K562 (cell line): ENCODE measurements around the gene SPHK2. TPM values are rescaled to one million over a fixed set of nuclear protein-coding genes. Genes with fewer than 3 reads are reported as not detected.

Experiments
- BCL6 ChIP-seq: fragments of 250-450 bp; sonication (Bioruptor Pico); IDR thresholded peaks from 2 replicates; pipeline ENCODE4 v1.4.0; 2020
- CBFA2T3 ChIP-seq: fragments of 450-650 bp; IDR thresholded peaks from 2 replicates; pipeline ENCODE4 v1.6.1; 2017
- CCAR2 ChIP-seq: fragments of 200-400 bp; formaldehyde crosslinking; IDR thresholded peaks from 2 replicates; pipeline ENCODE4 v1.6.1; 2017; ENCODE audit warnings: mild to moderate bottlenecking, low read depth, low read length
- CLOCK ChIP-seq: fragments of 250-450 bp; sonication (Bioruptor Pico); IDR thresholded peaks from 2 replicates; pipeline ENCODE4 v1.4.0; 2020; ENCODE audit warnings: mild to moderate bottlenecking, moderate library complexity, borderline replicate concordance
- FOXP1 ChIP-seq: sonication (generic); formaldehyde crosslinking; IDR thresholded peaks from 2 replicates; pipeline ENCODE4 v1.8.0; 2022; ENCODE audit warnings: mild to moderate bottlenecking, missing genetic modification reagents
- HCFC1 ChIP-seq: IDR thresholded peaks from 2 replicates; pipeline ENCODE4 v1.6.1; 2012; ENCODE audit warnings: low read depth, low read length, improper control_type of control experiment
- HDAC2 ChIP-seq: fragments of 450-650 bp; IDR thresholded peaks from 2 replicates; pipeline ENCODE4 v1.6.1; 2016; ENCODE audit warnings: mild to moderate bottlenecking
- HNRNPL ChIP-seq: fragments of 200-400 bp; formaldehyde crosslinking; IDR thresholded peaks from 2 replicates; pipeline ENCODE4 v1.6.1; 2017; ENCODE audit warnings: low read depth, mild to moderate bottlenecking, low read length
- MNT ChIP-seq, 2 experiments: fragments of 450-650 bp; conservative IDR thresholded peaks; 2 replicates each; pipeline ENCODE4 v1.6.1; 2017; ENCODE audit warnings: mild to moderate bottlenecking in 2 of 2, moderate library complexity in 2 of 2
- MTA1 ChIP-seq: fragments of 450-650 bp; IDR thresholded peaks from 2 replicates; pipeline ENCODE4 v1.6.1; 2017; ENCODE audit warnings: borderline replicate concordance
- MYC ChIP-seq, 2 experiments: fragments of 250-450 bp in 1 of 2; sonication (Bioruptor Pico) in 1 of 2; IDR thresholded peaks; 2 replicates each; pipeline versions ENCODE4 v1.5.1 to v1.6.1; 2012 to 2021; ENCODE audit warnings: low read depth in 2 of 2, borderline replicate concordance in 1 of 2, improper control_type of control experiment in 1 of 2, low read length in 1 of 2, mild to moderate bottlenecking in 1 of 2, moderate library complexity in 1 of 2
- NBN ChIP-seq: fragments of 450-650 bp; IDR thresholded peaks from 2 replicates; pipeline ENCODE4 v1.6.1; 2016; ENCODE audit warnings: low read depth, mild to moderate bottlenecking
- NR2C1 ChIP-seq, 2 experiments: fragments of 450-650 bp; IDR thresholded peaks; 2 replicates each; pipeline ENCODE4 v1.6.1; 2017; ENCODE audit warnings: mild to moderate bottlenecking in 2 of 2, antibody characterized with exemption in 1 of 2, inconsistent platforms in 1 of 2, missing compliant biosample characterization in 1 of 2, missing genetic modification characterization in 1 of 2
- TEAD4 ChIP-seq, 2 experiments: sonication (generic) in 1 of 2; formaldehyde crosslinking in 1 of 2; IDR thresholded peaks; 2 replicates each; pipeline versions ENCODE4 v1.6.1 to v1.8.0; 2012 to 2022; ENCODE audit warnings: borderline replicate concordance in 1 of 2, inconsistent platforms in 1 of 2, low read length in 1 of 2, mild to moderate bottlenecking in 1 of 2, missing genetic modification reagents in 1 of 2
- ZNF75A ChIP-seq: fragments of 450-650 bp; formaldehyde crosslinking; IDR thresholded peaks from 2 replicates; pipeline ENCODE4 v1.4.0; 2020; ENCODE audit warnings: mild to moderate bottlenecking
- polyA plus RNA-seq, 8 experiments: library from polyadenylated mRNA; depleted of rRNA in 4 of 8; stranded (reverse) in 5 of 8; unstranded in 3 of 8; fragments of >200 nt; fragmentation: Nextera tagmentation in 2 of 8; fragmentation: Illumina TruSeq in 1 of 8; extraction: Ambion mirVana in 2 of 8; extraction: Trizol in 1 of 8; gene quantifications; 2 replicates each; pipeline versions ENCODE4 v1.2.1 to v1.2.3, GENCODE V29; 2011 to 2014; ENCODE audit warnings: inconsistent platforms in 1 of 8, missing spikeins in 1 of 8
- total RNA-seq, 7 experiments: library from RNA; depleted of rRNA in 6 of 7; stranded (reverse); fragments of >200 nt in 6 of 7; fragmentation: Illumina TruSeq in 2 of 7; extraction: Trizol in 2 of 7; gene quantifications; 2 replicates each; pipeline versions ENCODE4 v1.2.1 to v1.2.3, GENCODE V29; 2011 to 2021; ENCODE audit warnings: low replicate concordance in 1 of 7
- TF ChIP-seq, protein P1 (sequence below): sonication (generic); formaldehyde crosslinking; IDR thresholded peaks from 2 replicates; pipeline ENCODE4 v1.8.1; 2023; ENCODE audit warnings: mild to moderate bottlenecking, missing genetic modification reagents
- TF ChIP-seq, protein P2 (sequence below): fragments of 200-400 bp; formaldehyde crosslinking; IDR thresholded peaks from 2 replicates; pipeline ENCODE4 v1.6.1; 2017; ENCODE audit warnings: mild to moderate bottlenecking, low read depth, low read length, moderate library complexity

SPHK2 gene
- total and polyA plus RNA-seq, 9 of the 15 experiments (the other 6 are each of a cell fraction or from before 2014, with no cell fraction given), result 0.10 to 15.2 (median 2.9) TPM

GRCh38 chr19:48637449-48637947 lies 18.2 kb downstream of the SPHK2 start (continued):
- TF ChIP-seq ZNF75A (CRISPR knock-in tag) (no peak), FOXP1 (CRISPR knock-in tag) (peak; percentile 99; the same call in 1 of the 2 replicates), MYC (IDR thresholded peaks at IDR 0.05; ENCODE audit: low read depth, low read length) (peak; percentile 97), MYC (CRISPR knock-in tag; IDR thresholded peaks at IDR 0.05; ENCODE audit: borderline replicate concordance, low read depth) (peak; percentile 63; the same call in 1 of the 2 replicates), MNT (conservative IDR thresholded peaks at IDR 0.05) (peak; percentile 100), HDAC2 (peak; percentile 11; the same call in 1 of the 2 replicates), MTA1 (no peak), CCAR2 (no peak), BCL6 (CRISPR knock-in tag) (no peak), CLOCK (CRISPR knock-in tag) (peak; percentile 98), TEAD4 (IDR thresholded peaks at IDR 0.05; ENCODE audit: low read length) (no peak), TEAD4 (CRISPR knock-in tag; IDR thresholded peaks at IDR 0.05; ENCODE audit: borderline replicate concordance) (peak; percentile 98), NBN (peak; percentile 72; the same call in 1 of the 2 replicates), NR2C1 (IDR thresholded peaks at IDR 0.05) (no peak), NR2C1 (tag; IDR thresholded peaks at IDR 0.05) (no peak), HNRNPL (peak; percentile 82; the same call in 1 of the 2 replicates), HCFC1 (peak; percentile 60), CBFA2T3 (no peak)
- TF ChIP-seq, protein P1, sequence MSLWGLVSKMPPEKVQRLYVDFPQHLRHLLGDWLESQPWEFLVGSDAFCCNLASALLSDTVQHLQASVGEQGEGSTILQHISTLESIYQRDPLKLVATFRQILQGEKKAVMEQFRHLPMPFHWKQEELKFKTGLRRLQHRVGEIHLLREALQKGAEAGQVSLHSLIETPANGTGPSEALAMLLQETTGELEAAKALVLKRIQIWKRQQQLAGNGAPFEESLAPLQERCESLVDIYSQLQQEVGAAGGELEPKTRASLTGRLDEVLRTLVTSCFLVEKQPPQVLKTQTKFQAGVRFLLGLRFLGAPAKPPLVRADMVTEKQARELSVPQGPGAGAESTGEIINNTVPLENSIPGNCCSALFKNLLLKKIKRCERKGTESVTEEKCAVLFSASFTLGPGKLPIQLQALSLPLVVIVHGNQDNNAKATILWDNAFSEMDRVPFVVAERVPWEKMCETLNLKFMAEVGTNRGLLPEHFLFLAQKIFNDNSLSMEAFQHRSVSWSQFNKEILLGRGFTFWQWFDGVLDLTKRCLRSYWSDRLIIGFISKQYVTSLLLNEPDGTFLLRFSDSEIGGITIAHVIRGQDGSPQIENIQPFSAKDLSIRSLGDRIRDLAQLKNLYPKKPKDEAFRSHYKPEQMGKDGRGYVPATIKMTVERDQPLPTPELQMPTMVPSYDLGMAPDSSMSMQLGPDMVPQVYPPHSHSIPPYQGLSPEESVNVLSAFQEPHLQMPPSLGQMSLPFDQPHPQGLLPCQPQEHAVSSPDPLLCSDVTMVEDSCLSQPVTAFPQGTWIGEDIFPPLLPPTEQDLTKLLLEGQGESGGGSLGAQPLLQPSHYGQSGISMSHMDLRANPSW (CRISPR knock-in tag), result 0 out of 2 replicates have a peak, but pooled peaks have one; percentile 62
- TF ChIP-seq, protein P2, sequence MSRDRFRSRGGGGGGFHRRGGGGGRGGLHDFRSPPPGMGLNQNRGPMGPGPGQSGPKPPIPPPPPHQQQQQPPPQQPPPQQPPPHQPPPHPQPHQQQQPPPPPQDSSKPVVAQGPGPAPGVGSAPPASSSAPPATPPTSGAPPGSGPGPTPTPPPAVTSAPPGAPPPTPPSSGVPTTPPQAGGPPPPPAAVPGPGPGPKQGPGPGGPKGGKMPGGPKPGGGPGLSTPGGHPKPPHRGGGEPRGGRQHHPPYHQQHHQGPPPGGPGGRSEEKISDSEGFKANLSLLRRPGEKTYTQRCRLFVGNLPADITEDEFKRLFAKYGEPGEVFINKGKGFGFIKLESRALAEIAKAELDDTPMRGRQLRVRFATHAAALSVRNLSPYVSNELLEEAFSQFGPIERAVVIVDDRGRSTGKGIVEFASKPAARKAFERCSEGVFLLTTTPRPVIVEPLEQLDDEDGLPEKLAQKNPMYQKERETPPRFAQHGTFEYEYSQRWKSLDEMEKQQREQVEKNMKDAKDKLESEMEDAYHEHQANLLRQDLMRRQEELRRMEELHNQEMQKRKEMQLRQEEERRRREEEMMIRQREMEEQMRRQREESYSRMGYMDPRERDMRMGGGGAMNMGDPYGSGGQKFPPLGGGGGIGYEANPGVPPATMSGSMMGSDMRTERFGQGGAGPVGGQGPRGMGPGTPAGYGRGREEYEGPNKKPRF, result no peak
